ENCODE data around the gene CAPRIN2. TPM values are rescaled to one million over a fixed set of nuclear protein-coding genes. Genes with fewer than 3 reads are reported as not detected.

The CAPRIN2 gene
- total and polyA plus RNA-seq, 2 donors = 12.6 to 37.9 TPM

DNA sequence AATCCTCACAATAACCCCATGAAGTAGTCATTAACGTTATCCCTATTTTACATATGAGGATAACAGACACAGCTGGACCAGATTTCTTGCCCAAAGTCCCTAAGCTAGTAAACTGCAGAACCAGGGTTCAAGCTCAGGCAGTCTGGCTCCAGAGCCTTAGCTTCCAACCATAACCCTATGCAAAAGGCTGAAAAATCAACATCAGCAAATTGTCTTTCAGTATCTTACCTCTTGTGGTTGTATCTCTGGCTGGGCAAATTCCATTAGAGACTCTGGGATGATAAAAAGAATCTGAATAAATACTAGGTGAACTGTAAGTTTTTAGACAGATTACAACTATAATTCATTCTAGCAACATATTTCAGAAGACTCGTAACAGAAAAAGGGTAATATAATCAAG, 24.7 kb downstream of the CAPRIN2 start:
- H3K4me1 ChIP-seq (ENCODE audit: control insufficient read depth in 2 of 2, insufficient read depth in 2 of 2, low read length in 2 of 2) = no peaks in the 10 kb centered on the region
- no peaks in the 10 kb centered on the region for H3K9me3 ChIP-seq (ENCODE audit: control insufficient read depth in 2 of 2, insufficient read depth in 1 of 2, low read length in 1 of 2)
- H3K27ac ChIP-seq (ENCODE audit: low read depth in 1 of 2, low read length in 1 of 2) = no peak overlapping the region
- no peak for DNase-seq (ENCODE audit: low read depth in 6 of 9, low spot score in 9 of 9)
- H3K4me3 ChIP-seq (ENCODE audit: low read length in 2 of 2) = no peak overlapping the region
- no peaks in the 10 kb centered on the region for H3K27me3 ChIP-seq (ENCODE audit: control insufficient read depth in 2 of 2, insufficient read depth in 1 of 2, low read length in 1 of 2)
- H3K36me3 ChIP-seq (ENCODE audit: control insufficient read depth in 2 of 2, insufficient read depth in 2 of 2, low read length in 1 of 2) = peaks cover 6 to 11% of the 10 kb centered on the region in 2 donors
- WGBS = 98% methylated on average over 2 of the region's 2 CpGs

DNA sequence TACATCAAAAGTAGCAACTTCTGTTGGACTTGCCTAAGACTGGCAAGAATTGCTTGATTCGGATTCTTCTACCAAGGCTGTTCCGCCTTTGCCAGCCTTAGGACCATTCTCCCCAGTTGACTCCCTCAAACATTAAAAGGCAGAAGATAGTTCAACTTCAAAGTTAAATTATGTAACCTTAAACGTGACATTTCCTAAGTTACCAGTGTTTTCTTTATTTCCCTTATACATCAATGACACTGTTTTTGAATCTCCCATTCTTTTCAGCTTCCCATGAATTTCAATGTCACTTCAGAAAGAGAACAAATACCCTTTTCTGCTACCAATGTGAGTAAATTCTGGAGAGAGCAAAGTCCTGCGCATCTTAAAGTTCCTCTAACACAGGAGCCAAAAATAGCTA, 25.2 kb downstream of the CAPRIN2 start:
- H3K4me1 ChIP-seq (ENCODE audit: control insufficient read depth in 2 of 2, insufficient read depth in 2 of 2, low read length in 2 of 2) = no peaks in the 10 kb centered on the region
- no peaks in the 10 kb centered on the region for H3K27me3 ChIP-seq (ENCODE audit: control insufficient read depth in 2 of 2, insufficient read depth in 1 of 2, low read length in 1 of 2)
- no peak for DNase-seq (ENCODE audit: low read depth in 6 of 9, low spot score in 9 of 9)
- no peak overlapping the region for H3K27ac ChIP-seq (ENCODE audit: low read depth in 1 of 2, low read length in 1 of 2)
- peaks cover 6% of the 10 kb centered on the region in 2 donors for H3K36me3 ChIP-seq (ENCODE audit: control insufficient read depth in 2 of 2, insufficient read depth in 2 of 2, low read length in 1 of 2)
- no peak overlapping the region for H3K4me3 ChIP-seq (ENCODE audit: low read length in 2 of 2)
- WGBS = 97% methylated on average over 4 of the region's 4 CpGs
- H3K9me3 ChIP-seq (ENCODE audit: control insufficient read depth in 2 of 2, insufficient read depth in 1 of 2, low read length in 1 of 2) = no peaks in the 10 kb centered on the region

DNA sequence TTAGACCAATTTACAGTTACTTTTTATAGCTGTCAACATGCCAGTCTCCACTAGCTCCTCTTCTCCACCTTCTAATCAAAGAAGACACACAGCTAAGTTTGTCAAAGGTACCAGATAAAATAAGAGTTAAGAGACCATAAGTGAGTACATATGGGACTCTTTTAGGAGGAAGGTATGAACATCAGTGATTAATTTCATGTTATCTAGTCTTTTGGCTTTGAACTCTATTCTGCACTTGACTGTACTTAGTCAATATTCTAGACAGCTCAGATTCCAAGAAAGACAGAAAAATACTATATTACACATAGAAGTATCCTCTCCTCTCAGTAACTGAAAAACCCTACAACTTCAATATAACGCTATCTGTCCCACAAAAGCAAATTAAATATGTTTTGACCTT, 28.1 kb downstream of the CAPRIN2 start:
- Histone ChIP-seq H3K4me1 (ENCODE audit: control insufficient read depth in 2 of 2, insufficient read depth in 2 of 2, low read length in 2 of 2) (no peaks in the 10 kb centered on the region), H3K9me3 (ENCODE audit: control insufficient read depth in 2 of 2, insufficient read depth in 1 of 2, low read length in 1 of 2) (no peaks in the 10 kb centered on the region), H3K27me3 (ENCODE audit: control insufficient read depth in 2 of 2, insufficient read depth in 1 of 2, low read length in 1 of 2) (no peaks in the 10 kb centered on the region), H3K4me3 (ENCODE audit: low read length in 2 of 2) (no peak overlapping the region), H3K27ac (ENCODE audit: low read depth in 1 of 2, low read length in 1 of 2) (no peak overlapping the region), H3K36me3 (ENCODE audit: control insufficient read depth in 2 of 2, insufficient read depth in 2 of 2, low read length in 1 of 2) (peaks cover 4 to 6% of the 10 kb centered on the region in 2 donors)
- 95% methylated on average over 1 of the region's 1 CpG for WGBS
- DNase-seq (ENCODE audit: low read depth in 6 of 9, low spot score in 9 of 9) = no peak

DNA sequence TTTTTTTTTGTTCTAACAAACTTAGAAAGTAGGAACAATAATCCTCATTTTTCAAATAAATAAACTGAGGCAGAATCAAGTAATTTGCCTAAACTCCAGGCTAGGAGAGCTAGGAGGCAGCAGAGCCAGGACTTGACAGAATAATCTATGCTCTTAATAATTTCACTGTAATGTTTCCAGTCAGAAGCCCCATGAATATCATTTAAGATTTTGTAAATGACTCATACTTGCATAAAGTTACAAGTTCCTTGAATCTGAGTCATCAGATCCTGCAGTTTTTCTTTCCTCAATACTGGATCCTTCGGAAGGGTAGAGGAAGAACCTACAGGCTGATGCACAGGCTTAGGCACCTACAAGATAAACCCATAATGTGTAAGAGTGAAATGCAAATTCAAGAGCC, 29.0 kb downstream of the CAPRIN2 start:
- H3K36me3 ChIP-seq (ENCODE audit: control insufficient read depth in 2 of 2, insufficient read depth in 2 of 2, low read length in 1 of 2) = peaks cover 4 to 6% of the 10 kb centered on the region in 2 donors
- H3K27ac ChIP-seq (ENCODE audit: low read depth in 1 of 2, low read length in 1 of 2) = no peak overlapping the region
- no peaks in the 10 kb centered on the region for H3K9me3 ChIP-seq (ENCODE audit: control insufficient read depth in 2 of 2, insufficient read depth in 1 of 2, low read length in 1 of 2)
- DNase-seq (ENCODE audit: low read depth in 6 of 9, low spot score in 9 of 9) = no peak
- no peaks in the 10 kb centered on the region for H3K27me3 ChIP-seq (ENCODE audit: control insufficient read depth in 2 of 2, insufficient read depth in 1 of 2, low read length in 1 of 2)
- H3K4me3 ChIP-seq (ENCODE audit: low read length in 2 of 2) = no peak overlapping the region
- H3K4me1 ChIP-seq (ENCODE audit: control insufficient read depth in 2 of 2, insufficient read depth in 2 of 2, low read length in 2 of 2) = no peaks in the 10 kb centered on the region
- WGBS = 93% methylated on average over 1 of the region's 1 CpG

DNA sequence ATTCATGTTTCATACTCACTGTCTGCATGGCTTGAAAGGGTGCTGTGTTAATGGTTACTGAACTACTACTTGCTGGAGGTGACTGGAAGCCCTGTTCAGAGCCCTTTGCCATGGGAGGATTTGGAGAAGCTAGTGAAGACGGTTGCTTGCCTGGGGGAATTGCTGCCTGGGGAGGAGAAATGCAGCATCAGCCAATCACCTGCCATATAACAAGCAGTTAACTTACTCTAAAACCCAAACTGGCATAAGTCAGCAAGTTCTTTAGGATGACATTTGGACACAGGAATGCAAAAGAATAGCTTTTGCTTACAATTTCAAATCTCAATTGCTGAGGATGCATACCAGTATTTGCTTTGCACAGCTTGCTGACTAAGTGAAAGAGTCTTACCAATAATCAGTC, 35.7 kb downstream of the CAPRIN2 start:
- no peak for DNase-seq (ENCODE audit: low read depth in 6 of 9, low spot score in 9 of 9)
- WGBS = 94% methylated on average over 1 of the region's 1 CpG
- no peaks in the 10 kb centered on the region for H3K4me1 ChIP-seq (ENCODE audit: control insufficient read depth in 2 of 2, insufficient read depth in 2 of 2, low read length in 2 of 2)
- no peak overlapping the region for H3K4me3 ChIP-seq (ENCODE audit: low read length in 2 of 2)
- no peaks in the 10 kb centered on the region for H3K9me3 ChIP-seq (ENCODE audit: control insufficient read depth in 2 of 2, insufficient read depth in 1 of 2, low read length in 1 of 2)
- no peaks in the 10 kb centered on the region for H3K27me3 ChIP-seq (ENCODE audit: control insufficient read depth in 2 of 2, insufficient read depth in 1 of 2, low read length in 1 of 2)
- H3K27ac ChIP-seq (ENCODE audit: low read depth in 1 of 2, low read length in 1 of 2) = no peak overlapping the region
- peaks cover 5 to 16% of the 10 kb centered on the region in 2 donors for H3K36me3 ChIP-seq (ENCODE audit: control insufficient read depth in 2 of 2, insufficient read depth in 2 of 2, low read length in 1 of 2)

DNA sequence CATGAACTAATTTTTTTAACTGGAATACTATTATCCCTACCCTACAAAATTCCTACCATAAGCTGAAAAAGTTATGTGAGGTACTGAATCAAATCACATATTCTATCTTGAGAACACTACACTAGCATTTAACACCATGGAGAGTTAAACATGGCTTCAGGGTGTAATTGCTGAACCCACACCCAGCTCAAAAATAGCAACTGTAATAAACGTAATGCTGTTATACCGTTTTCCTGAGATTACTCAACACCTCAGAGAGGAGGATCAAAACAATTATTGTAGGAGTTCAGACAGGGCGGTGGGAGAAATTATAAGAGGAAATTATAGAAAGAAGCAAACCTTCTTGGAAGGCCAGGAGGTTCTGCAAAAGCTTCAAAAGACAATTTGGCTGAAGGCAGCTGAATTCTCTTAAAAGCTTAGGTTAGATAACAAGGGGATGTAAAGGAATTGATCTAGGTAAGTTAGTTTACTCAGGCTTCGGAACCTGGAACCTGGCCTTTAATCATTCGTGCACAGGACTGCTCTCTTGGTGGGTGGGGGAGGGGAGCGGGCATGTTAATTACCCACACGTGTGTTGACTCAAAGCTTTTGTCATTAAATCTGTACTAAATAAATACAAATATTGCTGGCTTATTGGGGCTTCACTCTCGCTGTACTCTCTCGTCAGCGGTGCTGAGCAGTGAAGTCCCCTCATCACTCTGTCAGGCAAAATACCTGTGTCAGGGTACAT, 47.0 kb downstream of the CAPRIN2 start:
- 99% methylated on average over 10 of the region's 10 CpGs for WGBS
- H3K36me3 ChIP-seq (ENCODE audit: control insufficient read depth in 2 of 2, insufficient read depth in 2 of 2, low read length in 1 of 2) = peaks cover 6 to 13% of the 10 kb centered on the region in 2 donors
- no peak for DNase-seq (ENCODE audit: low read depth in 6 of 9, low spot score in 9 of 9)
- no peaks in the 10 kb centered on the region for H3K4me1 ChIP-seq (ENCODE audit: control insufficient read depth in 2 of 2, insufficient read depth in 2 of 2, low read length in 2 of 2)
- H3K9me3 ChIP-seq (ENCODE audit: control insufficient read depth in 2 of 2, insufficient read depth in 1 of 2, low read length in 1 of 2) = no peaks in the 10 kb centered on the region
- no peak overlapping the region for H3K4me3 ChIP-seq (ENCODE audit: low read length in 2 of 2)
- no peaks in the 10 kb centered on the region for H3K27me3 ChIP-seq (ENCODE audit: control insufficient read depth in 2 of 2, insufficient read depth in 1 of 2, low read length in 1 of 2)
- no peak overlapping the region for H3K27ac ChIP-seq (ENCODE audit: low read depth in 1 of 2, low read length in 1 of 2)

DNA sequence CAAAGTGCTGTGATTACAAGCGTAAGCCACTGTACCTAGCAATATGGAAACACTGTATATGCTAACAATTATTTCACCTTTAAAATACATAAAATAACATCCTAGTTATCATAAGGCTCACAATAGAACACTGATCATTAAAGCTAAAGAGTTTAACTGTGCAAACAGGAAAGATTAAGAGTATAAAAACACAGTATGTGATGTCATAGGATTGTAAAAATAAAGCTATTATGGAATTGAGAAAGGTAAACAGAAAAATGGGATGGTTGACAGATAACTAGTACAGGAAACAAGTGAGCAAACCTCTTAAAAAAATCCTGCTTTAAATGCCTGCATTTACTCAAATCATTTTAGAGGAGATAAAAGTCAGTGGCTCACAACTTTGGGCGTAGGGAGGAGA, 48.3 kb downstream of the CAPRIN2 start:
- no peak for DNase-seq (ENCODE audit: low read depth in 6 of 9, low spot score in 9 of 9)
- peaks cover 6 to 12% of the 10 kb centered on the region in 2 donors for H3K36me3 ChIP-seq (ENCODE audit: control insufficient read depth in 2 of 2, insufficient read depth in 2 of 2, low read length in 1 of 2)
- H3K27me3 ChIP-seq (ENCODE audit: control insufficient read depth in 2 of 2, insufficient read depth in 1 of 2, low read length in 1 of 2) = no peaks in the 10 kb centered on the region
- H3K4me1 ChIP-seq (ENCODE audit: control insufficient read depth in 2 of 2, insufficient read depth in 2 of 2, low read length in 2 of 2) = no peaks in the 10 kb centered on the region
- H3K27ac ChIP-seq (ENCODE audit: low read depth in 1 of 2, low read length in 1 of 2) = no peak overlapping the region
- whole genome bisulfite sequencing = over 99% methylated on average over 2 of the region's 2 CpGs
- no peaks in the 10 kb centered on the region for H3K9me3 ChIP-seq (ENCODE audit: control insufficient read depth in 2 of 2, insufficient read depth in 1 of 2, low read length in 1 of 2)
- no peak overlapping the region for H3K4me3 ChIP-seq (ENCODE audit: low read length in 2 of 2)

DNA sequence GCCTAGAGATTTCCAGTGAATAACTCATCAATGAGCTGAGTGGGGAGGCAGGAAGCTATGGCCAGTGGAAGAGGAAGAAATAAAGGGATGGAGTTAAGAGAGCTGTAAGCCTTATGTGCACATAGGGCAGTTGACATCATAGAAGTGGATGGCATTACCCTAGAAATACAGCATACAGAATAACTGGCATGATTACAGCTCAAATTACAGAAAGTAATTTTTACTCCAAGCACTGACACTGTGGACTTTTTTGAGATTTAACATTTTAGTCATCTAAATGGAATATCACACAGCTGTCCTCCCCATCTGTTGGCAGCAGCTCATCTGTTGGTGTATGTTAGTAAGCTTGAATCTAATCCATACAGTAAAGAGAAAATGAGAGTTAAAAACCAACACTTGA, 53.7 kb downstream of the CAPRIN2 start:
- no peaks in the 10 kb centered on the region for H3K36me3 ChIP-seq (ENCODE audit: control insufficient read depth in 2 of 2, insufficient read depth in 2 of 2, low read length in 1 of 2)
- H3K9me3 ChIP-seq (ENCODE audit: control insufficient read depth in 2 of 2, insufficient read depth in 1 of 2, low read length in 1 of 2) = no peaks in the 10 kb centered on the region
- DNase-seq (ENCODE audit: low read depth in 6 of 9, low spot score in 9 of 9) = no peak
- no peaks in the 10 kb centered on the region for H3K27me3 ChIP-seq (ENCODE audit: control insufficient read depth in 2 of 2, insufficient read depth in 1 of 2, low read length in 1 of 2)
- H3K27ac ChIP-seq (ENCODE audit: low read depth in 1 of 2, low read length in 1 of 2) = no peak overlapping the region
- peaks cover 4 to 7% of the 10 kb centered on the region in 2 donors for H3K4me1 ChIP-seq (ENCODE audit: control insufficient read depth in 2 of 2, insufficient read depth in 2 of 2, low read length in 2 of 2)
- H3K4me3 ChIP-seq (ENCODE audit: low read length in 2 of 2) = no peak overlapping the region

DNA sequence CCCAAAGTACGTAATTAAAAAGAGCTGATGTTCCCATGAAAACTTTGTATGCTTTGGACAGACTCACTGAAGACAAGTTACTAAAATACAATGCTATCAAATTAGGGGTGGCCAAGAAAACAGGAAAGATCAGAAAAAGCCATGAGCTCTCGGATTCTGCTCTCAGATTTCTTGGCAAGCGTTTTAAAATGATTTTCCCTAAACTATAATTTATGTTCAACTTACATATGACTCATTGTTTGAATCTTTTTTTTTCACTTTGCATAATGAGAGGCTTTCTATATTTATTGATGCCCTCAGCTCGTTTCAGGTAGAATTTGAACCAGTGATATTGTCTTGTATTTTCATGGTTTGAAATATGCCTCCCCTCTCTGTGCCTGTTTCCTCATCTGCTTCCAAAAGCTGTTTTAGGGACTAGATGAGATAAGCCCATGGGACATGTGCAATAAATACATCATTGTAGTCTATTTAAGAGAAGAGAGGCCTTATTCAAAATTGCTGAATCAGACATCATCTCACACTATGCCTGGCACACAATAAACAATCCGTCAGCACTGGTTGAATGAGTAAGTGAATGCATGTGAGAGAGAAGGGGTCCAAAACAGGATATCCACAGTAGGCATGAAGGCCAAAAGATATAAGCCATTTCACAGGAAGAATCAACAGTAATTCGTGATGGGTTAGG, 54.4 kb downstream of the CAPRIN2 start:
- H3K27ac ChIP-seq (ENCODE audit: low read depth in 1 of 2, low read length in 1 of 2) = no peak overlapping the region

More for the DNA sequence above, 54.4 kb downstream of the CAPRIN2 start:
- no peaks in the 10 kb centered on the region for H3K27me3 ChIP-seq (ENCODE audit: control insufficient read depth in 2 of 2, insufficient read depth in 1 of 2, low read length in 1 of 2)
- no peaks in the 10 kb centered on the region for H3K9me3 ChIP-seq (ENCODE audit: control insufficient read depth in 2 of 2, insufficient read depth in 1 of 2, low read length in 1 of 2)
- no peak for DNase-seq (ENCODE audit: low read depth in 6 of 9, low spot score in 9 of 9)
- WGBS = 91% methylated on average over 6 of the region's 6 CpGs
- H3K36me3 ChIP-seq (ENCODE audit: control insufficient read depth in 2 of 2, insufficient read depth in 2 of 2, low read length in 1 of 2) = no peaks in the 10 kb centered on the region
- peaks cover 4 to 7% of the 10 kb centered on the region in 2 donors for H3K4me1 ChIP-seq (ENCODE audit: control insufficient read depth in 2 of 2, insufficient read depth in 2 of 2, low read length in 2 of 2)
- H3K4me3 ChIP-seq (ENCODE audit: low read length in 2 of 2) = no peak overlapping the region

All from thymus (tissue), 11 donors.